Smooth muscle cell (in vitro differentiated cells): ENCODE results near the gene LDLRAD1. TPM values are rescaled to one million over a fixed set of nuclear protein-coding genes. Genes with fewer than 3 reads are reported as not detected.
A peak's percentile ranks its signal among the peaks of the same experiment; 100 is the strongest.

Experiments
- DNase-seq: peaks from one replicate; lab custom pipeline; 2025; ENCODE audit not compliant: unreplicated experiment; lab: John Stamatoyannopoulos, UW
- H2AFZ ChIP-seq: fragments of 200-600 bp; sonication (generic); 2 replicates; pipeline ENCODE4 v1.6.0; 2016; ENCODE audit warnings: antibody characterized with exemption, low read depth, mild to moderate bottlenecking
- H3F3A ChIP-seq: fragments of 200-600 bp; sonication (generic); 2 replicates; pipeline ENCODE4 v1.6.0; 2017; ENCODE audit warnings: antibody characterized with exemption, low read depth
- H3K27ac ChIP-seq: fragments of 200-600 bp; sonication (generic); 2 replicates; pipeline ENCODE4 v1.5.1; 2016; ENCODE audit warnings: low read depth, mild to moderate bottlenecking
- H3K27me3 ChIP-seq: fragments of 200-600 bp; sonication (generic); 2 replicates; pipeline ENCODE4 v1.6.1; 2016; ENCODE audit warnings: low read depth, mild to moderate bottlenecking
- H3K36me3 ChIP-seq: fragments of 200-600 bp; sonication (generic); 2 replicates; pipeline ENCODE4 v1.5.1; 2016; ENCODE audit warnings: low read depth
- H3K4me1 ChIP-seq: fragments of 200-600 bp; sonication (generic); 2 replicates; pipeline ENCODE4 v1.5.1; 2016; ENCODE audit warnings: low read depth
- H3K4me2 ChIP-seq: fragments of 200-600 bp; sonication (generic); 2 replicates; pipeline ENCODE4 v1.6.0; 2016; ENCODE audit warnings: mild to moderate bottlenecking
- H3K4me3 ChIP-seq: fragments of 200-600 bp; sonication (generic); 2 replicates; pipeline ENCODE4 v1.5.1; 2016; ENCODE audit warnings: mild to moderate bottlenecking
- H3K79me2 ChIP-seq: fragments of 200-600 bp; sonication (generic); 2 replicates; pipeline ENCODE4 v1.6.0; 2016; ENCODE audit warnings: low read depth, mild to moderate bottlenecking
- H3K9ac ChIP-seq: fragments of 200-600 bp; sonication (generic); 2 replicates; pipeline ENCODE4 v1.6.0; 2016; ENCODE audit warnings: low read depth
- H3K9me3 ChIP-seq: fragments of 200-600 bp; sonication (generic); replicated peaks from 2 replicates; pipeline ENCODE4 v1.5.1; 2016; ENCODE audit warnings: low read depth
- H4K20me1 ChIP-seq: fragments of 200-600 bp; sonication (generic); 2 replicates; pipeline ENCODE4 v1.6.0; 2016; ENCODE audit warnings: low read depth
- WGBS: methylation state at CpG from one replicate; pipeline ENCODE4 v1.1.7; 2016; ENCODE audit warnings: low lambda C conversion rate; 5-methylcytosine and 5-hydroxymethylcytosine counted together
- polyA plus RNA-seq: library from polyadenylated mRNA; unstranded; fragments of >200 nt; fragmentation: Nextera tagmentation; extraction: Ambion mirVana; gene quantifications from 2 replicates; pipeline ENCODE4 v1.2.1, GENCODE V29; 2016
- total RNA-seq: library from RNA; depleted of rRNA; stranded (reverse); fragments of >200 nt; gene quantifications from 2 replicates; pipeline ENCODE4 v1.2.3, GENCODE V29; 2014
- TF ChIP-seq, protein P1 (sequence below): fragments of 200-600 bp; sonication (generic); IDR thresholded peaks from 2 replicates; pipeline ENCODE4 v1.5.1; 2017; ENCODE audit warnings: borderline replicate concordance, mild to moderate bottlenecking, antibody characterized with exemption; ENCODE audit not compliant: insufficient read depth, poor library complexity, severe bottlenecking

LDLRAD1 gene
- total and polyA plus RNA-seq, 2 experiments from 2014 or later = not detected

DNA sequence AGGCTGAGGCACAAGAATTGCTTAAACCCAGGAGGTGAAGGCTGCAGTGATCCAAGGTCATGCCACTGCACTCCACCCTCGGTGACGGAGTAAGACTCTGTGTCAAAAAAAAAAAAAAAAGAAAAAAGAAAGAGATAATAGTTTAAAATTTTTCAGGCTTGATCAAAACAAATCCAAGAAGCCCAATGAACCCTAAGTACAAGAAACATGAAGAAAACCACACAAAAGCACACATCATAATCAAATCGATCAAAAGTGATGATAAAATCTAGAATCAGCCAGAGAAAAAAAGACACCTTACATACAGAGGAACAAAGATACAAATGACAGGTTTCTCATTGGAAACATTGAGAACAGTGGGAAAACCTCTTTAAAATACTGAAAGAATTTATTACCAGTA is 31.5 kb downstream of the LDLRAD1 start:
- Histone ChIP-seq H3K9ac (no peak overlapping the region), H3K4me2 (no peak overlapping the region), H3F3A (no peaks in the 10 kb centered on the region), H3K79me2 (no peaks in the 10 kb centered on the region), H3K27ac (no peak overlapping the region), H3K9me3 (no peaks in the 10 kb centered on the region), H2AFZ (no peak overlapping the region), H4K20me1 (no peaks in the 10 kb centered on the region), H3K36me3 (no peaks in the 10 kb centered on the region), H3K27me3 (no peaks in the 10 kb centered on the region), H3K4me3 (no peak overlapping the region), H3K4me1 (peaks cover 14% of the 10 kb centered on the region)
- DNase-seq = no peak
- TF ChIP-seq, protein P1, sequence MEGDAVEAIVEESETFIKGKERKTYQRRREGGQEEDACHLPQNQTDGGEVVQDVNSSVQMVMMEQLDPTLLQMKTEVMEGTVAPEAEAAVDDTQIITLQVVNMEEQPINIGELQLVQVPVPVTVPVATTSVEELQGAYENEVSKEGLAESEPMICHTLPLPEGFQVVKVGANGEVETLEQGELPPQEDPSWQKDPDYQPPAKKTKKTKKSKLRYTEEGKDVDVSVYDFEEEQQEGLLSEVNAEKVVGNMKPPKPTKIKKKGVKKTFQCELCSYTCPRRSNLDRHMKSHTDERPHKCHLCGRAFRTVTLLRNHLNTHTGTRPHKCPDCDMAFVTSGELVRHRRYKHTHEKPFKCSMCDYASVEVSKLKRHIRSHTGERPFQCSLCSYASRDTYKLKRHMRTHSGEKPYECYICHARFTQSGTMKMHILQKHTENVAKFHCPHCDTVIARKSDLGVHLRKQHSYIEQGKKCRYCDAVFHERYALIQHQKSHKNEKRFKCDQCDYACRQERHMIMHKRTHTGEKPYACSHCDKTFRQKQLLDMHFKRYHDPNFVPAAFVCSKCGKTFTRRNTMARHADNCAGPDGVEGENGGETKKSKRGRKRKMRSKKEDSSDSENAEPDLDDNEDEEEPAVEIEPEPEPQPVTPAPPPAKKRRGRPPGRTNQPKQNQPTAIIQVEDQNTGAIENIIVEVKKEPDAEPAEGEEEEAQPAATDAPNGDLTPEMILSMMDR = no peak
- WGBS = 93% methylated on average over 3 of the region's 3 CpGs

DNA sequence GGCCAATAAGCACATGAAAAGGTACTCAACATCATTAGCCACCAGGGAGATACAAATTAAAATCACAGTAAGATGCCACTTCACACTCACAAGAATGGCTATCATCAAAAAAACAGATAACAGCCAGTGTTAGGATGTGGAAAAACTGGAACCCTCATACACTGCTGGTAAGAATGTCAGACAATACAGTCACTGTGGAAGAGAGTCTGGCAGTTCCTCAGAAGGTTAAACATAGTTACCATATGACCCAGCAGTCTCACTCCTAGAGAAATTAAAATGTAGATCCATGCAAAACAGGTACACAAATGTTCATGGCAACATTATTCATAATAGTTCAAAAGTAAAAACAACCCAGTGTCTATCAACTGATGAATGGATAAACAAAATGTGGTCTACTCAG is 33.3 kb downstream of the LDLRAD1 start:
- no peak for DNase-seq
- Histone ChIP-seq H3K36me3 (no peaks in the 10 kb centered on the region), H3K4me2 (no peak overlapping the region), H3K27ac (no peak overlapping the region), H3K4me1 (peaks cover 14% of the 10 kb centered on the region), H3K79me2 (no peaks in the 10 kb centered on the region), H3K4me3 (no peak overlapping the region), H3K27me3 (no peaks in the 10 kb centered on the region), H2AFZ (no peak overlapping the region), H3K9me3 (no peaks in the 10 kb centered on the region), H3F3A (no peaks in the 10 kb centered on the region), H4K20me1 (no peaks in the 10 kb centered on the region), H3K9ac (no peak overlapping the region)
- TF ChIP-seq, protein P1 = no peak

DNA sequence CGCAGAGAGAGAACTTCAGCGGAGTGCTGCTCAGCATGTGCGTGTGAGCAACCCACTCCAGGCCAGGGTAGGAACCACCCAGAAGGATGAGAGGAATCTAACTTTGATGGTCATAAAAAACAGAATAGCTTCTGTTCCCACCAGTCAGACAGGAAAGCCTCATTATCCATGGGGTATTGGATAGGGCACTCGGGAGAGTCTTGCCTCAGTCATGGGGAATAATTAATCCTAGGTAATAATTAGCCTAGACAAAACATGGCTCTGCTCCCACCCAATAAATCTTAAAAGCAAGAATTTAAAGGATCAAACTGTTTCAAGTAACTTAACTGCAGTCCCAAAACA is 35.3 kb downstream of the LDLRAD1 start:
- Histone ChIP-seq H3K4me3 (peak overlapping the region; percentile 48), H3K9ac (no peak overlapping the region), H2AFZ (peak overlapping the region; percentile 94), H3K4me1 (peaks cover 14% of the 10 kb centered on the region), H3K36me3 (no peaks in the 10 kb centered on the region), H3F3A (no peaks in the 10 kb centered on the region), H3K27me3 (no peaks in the 10 kb centered on the region), H4K20me1 (no peaks in the 10 kb centered on the region), H3K9me3 (no peaks in the 10 kb centered on the region), H3K79me2 (no peaks in the 10 kb centered on the region), H3K27ac (no peak overlapping the region), H3K4me2 (peak overlapping the region; percentile 88)
- DNase-seq = no peak
- WGBS = 6% methylated on average over 4 of the region's 4 CpGs
- TF ChIP-seq, protein P1 = no peak

DNA sequence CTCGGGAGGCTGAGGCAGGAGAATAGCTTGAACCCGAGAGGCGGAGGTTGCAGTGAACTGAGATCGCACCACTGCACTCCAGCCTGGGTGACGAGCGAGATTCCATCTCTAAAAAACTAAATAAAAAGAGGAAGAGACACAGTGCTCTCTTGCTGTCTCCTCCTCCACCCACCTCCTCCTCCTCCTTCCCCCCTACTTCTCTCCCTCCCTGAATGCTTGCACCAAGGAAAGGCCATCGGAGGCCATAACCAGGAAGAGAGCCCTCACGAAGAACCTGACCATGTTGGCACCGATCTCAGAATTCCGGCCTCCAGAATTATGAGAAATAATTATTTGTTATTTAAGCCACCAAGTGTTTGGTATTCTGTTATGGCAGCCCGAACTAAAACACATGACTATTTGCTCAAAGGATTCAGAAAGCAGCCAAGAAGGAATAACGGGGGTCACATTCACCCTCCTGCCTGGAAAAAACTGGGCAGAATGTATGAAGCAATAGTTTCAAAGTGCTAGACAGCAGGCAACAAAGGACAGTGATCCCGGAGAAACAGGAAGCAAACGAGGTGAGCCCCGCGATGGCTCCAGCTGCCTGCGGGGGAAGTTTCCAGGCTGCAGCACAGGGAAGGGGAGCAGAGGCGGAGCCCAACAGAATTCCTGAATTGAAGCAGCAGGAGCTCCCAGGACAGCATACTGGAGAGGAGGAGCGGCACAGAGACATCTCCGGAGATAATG is 35.8 kb downstream of the LDLRAD1 start:
- peak overlapping the region; percentile 94 for H2AFZ ChIP-seq
- no peak overlapping the region for H3K27ac ChIP-seq
- H3K9ac ChIP-seq = peak overlapping the region; percentile 23
- no peaks in the 10 kb centered on the region for H3F3A ChIP-seq
- H3K27me3 ChIP-seq = no peaks in the 10 kb centered on the region
- no peaks in the 10 kb centered on the region for H3K36me3 ChIP-seq
- peak overlapping the region; percentile 88 for H3K4me2 ChIP-seq
- WGBS = 49% methylated on average over 20 of the region's 20 CpGs
- H3K9me3 ChIP-seq = no peaks in the 10 kb centered on the region
- H3K4me3 ChIP-seq = peak overlapping the region; percentile 48
- DNase-seq = no peak
- no peaks in the 10 kb centered on the region for H3K79me2 ChIP-seq
- TF ChIP-seq, protein P1 = no peak
- H3K4me1 ChIP-seq = peaks cover 14% of the 10 kb centered on the region
- H4K20me1 ChIP-seq = no peaks in the 10 kb centered on the region
